IPS-18c (cell line): ENCODE measurements around the gene LSP1.
"Not testable (repeated sequence)": the region's sequence is repeated elsewhere in the genome, so short reads cannot be mapped to it uniquely, and the experiment has no call there.

Source experiments
- H3K4me3 ChIP-seq: 2 replicates; pipeline ENCODE4 v1.7.0; 2013; ENCODE audit warnings: low read depth, mild to moderate bottlenecking, low read length, moderate library complexity; ENCODE audit not compliant: insufficient read depth
- H3K9me3 ChIP-seq: one replicate; pipeline ENCODE4 v1.6.1; 2013; ENCODE audit warnings: mild to moderate bottlenecking, low read length, moderate library complexity; ENCODE audit not compliant: control insufficient read depth, insufficient read depth

The LSP1 gene

GRCh38 chr11:1866226-1866625, 13.3 kb downstream of the LSP1 start:
- Histone ChIP-seq H3K4me3 (no peak overlapping the region), H3K9me3 (no peaks in the 10 kb centered on the region)

DNA sequence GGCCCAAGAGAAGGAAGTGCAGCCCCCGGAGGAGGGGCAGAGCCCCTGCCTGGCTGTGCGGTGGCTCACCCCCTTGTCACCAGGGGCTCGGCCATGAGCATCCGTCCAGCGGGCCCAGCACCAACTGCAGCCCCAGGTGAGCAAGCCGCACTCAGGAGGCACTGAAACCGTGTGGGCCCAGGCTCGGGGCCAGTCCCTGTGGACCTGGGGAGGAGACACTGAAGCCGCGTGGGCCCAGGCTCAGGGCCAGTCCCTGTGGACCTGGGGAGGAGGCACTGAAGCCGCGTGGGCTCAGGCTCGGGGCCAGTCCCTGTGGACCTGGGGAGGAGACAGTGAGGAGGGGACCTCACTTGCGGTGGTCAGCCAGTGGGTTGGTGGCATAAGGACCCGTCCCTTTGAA, 13.9 kb downstream of the LSP1 start:
- Histone ChIP-seq H3K4me3 (no peak overlapping the region), H3K9me3 (no peaks in the 10 kb centered on the region)

GRCh38 chr11:1867381-1867780, 14.5 kb downstream of the LSP1 start:
- Histone ChIP-seq H3K4me3 (no peak overlapping the region), H3K9me3 (no peaks in the 10 kb centered on the region)

GRCh38 chr11:1868056-1868635, 15.3 kb downstream of the LSP1 start:
- H3K9me3 ChIP-seq, result no peaks in the 10 kb centered on the region
- no peak overlapping the region for H3K4me3 ChIP-seq

DNA sequence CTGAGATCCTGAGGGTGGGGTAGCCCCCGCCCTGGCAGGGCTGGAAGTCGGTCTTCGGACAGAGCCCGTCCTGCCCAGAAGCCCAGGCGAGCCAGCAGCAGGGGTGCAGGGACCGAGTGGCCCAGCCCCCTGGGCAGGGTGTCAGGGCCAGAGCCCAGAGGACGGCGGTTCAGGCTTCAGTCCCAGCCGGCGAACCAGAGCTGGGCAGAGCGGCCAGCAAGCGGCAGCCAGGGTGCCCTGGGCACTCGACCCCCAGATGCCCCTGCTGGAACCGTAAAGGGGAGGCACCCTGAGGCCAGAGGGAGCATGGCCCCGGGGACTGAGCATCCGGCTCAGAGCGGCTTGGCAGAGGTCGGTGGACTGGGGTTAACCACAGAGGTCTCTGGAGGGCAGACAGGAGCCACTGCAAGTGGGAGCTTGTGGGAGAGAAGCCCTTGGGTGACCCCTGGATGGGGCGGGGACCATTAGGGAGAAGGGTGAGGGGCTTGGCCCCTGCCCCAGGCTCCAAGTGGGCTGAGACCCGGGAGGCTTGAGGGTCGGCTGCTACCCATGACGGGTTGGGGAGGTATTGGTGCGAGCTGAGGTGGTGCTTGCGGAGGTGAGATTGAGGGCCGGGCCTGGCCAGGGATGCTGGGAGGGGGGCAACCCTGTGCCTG, 15.9 kb downstream of the LSP1 start:
- no peak overlapping the region for H3K4me3 ChIP-seq
- H3K9me3 ChIP-seq, result no peaks in the 10 kb centered on the region

- H3K4me3 ChIP-seq, result no peak overlapping the region
- no peaks in the 10 kb centered on the region for H3K9me3 ChIP-seq
Measured at GRCh38 chr11:1869427-1870325, 16.8 kb downstream of the LSP1 start.

GRCh38 chr11:1870326-1870696, 17.4 kb downstream of the LSP1 start:
- Histone ChIP-seq H3K4me3 (no peak overlapping the region), H3K9me3 (no peaks in the 10 kb centered on the region)

DNA sequence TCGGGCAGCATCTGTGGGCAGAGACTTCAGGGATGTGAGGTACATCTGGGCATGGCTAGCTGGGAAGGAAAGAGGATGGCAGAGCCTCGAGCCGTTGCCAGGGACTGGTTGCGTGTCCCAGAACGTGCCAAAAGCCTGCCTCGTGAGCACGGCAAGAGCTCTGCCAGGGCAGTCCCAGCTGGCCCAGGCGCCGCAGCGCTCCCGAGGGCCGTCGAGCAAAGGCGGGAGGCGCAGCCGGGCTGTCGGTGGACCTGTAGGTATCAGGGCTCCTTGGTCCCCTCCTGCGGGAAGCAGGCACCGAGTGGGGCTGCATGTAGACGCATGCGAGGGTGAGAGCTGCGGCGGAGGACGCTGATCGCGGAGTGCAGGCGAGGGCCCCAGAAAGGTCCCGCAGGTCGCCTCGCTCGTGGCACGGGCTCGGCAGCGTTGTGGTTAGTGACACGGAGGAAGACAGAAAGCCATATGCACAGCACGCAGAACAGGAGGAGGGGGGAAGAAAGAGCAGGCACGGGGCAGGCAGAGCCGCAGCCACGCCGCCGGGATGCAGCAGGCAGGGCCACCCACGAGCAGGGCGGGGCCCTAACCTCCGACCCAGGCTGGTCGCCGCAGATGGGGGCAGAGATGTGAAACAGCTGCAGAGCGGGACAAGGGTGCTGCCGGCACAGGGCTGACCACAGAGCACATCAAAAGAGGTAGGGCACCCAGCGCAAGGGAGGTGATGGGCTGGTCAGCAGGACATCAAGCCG, 18.0 kb downstream of the LSP1 start:
- no peaks in the 10 kb centered on the region for H3K9me3 ChIP-seq
- H3K4me3 ChIP-seq, result no peak overlapping the region

DNA sequence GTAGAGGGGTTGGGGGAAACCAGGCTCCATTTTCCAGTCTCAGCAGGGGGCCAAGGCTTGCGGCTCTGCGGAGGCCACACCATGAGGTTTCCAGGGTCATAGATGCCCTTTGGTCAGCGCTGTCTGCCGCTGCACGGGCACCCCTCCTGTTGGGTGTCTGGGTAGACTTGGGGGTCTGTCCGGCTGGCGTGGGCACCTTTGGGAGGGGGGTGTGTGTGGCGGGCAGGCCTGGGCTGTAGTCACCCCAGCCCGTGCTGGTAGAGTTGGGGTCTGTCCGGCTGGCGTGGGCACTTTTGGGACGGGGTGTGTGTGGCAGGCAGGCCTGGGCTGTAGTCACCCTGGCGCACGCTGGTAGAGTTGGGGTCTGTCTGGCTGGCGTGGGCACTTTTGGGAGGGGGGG, 18.6 kb downstream of the LSP1 start:
- Histone ChIP-seq H3K4me3 (no peak overlapping the region), H3K9me3 (no peaks in the 10 kb centered on the region)

- Histone ChIP-seq H3K4me3 (no peak overlapping the region), H3K9me3 (no peaks in the 10 kb centered on the region)
Measured at GRCh38 chr11:1872267-1872985, 19.5 kb downstream of the LSP1 start.

DNA sequence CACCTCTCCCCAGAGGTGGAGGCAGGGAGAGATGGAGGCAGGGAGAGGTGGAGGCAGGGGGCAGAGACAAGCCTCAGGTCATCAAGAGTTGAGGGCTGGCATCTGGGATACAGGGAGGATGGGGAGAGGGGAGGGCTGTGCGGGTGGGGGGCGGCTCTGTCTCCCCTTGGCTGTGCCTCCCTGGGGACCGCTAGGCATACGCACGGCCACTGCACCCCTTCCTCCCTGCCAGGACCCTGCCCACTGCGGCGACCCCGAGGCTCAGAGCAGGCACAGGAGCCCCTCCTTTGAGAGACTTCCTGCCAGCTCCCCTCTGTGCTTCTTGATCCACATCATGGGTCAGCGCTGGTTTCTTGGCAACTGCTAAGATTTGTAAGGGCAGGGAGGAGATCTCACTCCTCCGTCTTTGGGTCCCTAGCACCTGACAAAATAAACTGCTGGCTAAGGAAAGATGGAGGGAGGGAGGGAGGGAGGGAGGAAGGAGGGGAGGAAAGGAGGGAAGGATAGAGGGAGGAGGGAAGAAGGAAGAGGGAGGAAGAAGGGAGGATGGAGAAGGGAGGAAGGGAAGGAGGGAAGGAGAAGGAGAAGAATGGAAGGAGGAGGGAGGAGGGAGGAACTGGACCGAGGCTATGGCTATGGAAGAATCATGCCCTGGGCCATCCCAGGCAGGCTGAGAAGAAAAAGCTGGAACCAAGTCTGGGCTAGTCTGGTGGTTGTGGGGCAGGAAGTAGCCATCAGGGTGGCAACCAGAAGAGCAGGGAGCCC, 20.3 kb downstream of the LSP1 start:
- Histone ChIP-seq H3K9me3 (no peaks in the 10 kb centered on the region), H3K4me3 (no peak overlapping the region)

- H3K9me3 ChIP-seq, H3K4me3 ChIP-seq: not testable (repeated sequence)
Measured at GRCh38 chr11:1873813-1874150, 20.9 kb downstream of the LSP1 start.

DNA sequence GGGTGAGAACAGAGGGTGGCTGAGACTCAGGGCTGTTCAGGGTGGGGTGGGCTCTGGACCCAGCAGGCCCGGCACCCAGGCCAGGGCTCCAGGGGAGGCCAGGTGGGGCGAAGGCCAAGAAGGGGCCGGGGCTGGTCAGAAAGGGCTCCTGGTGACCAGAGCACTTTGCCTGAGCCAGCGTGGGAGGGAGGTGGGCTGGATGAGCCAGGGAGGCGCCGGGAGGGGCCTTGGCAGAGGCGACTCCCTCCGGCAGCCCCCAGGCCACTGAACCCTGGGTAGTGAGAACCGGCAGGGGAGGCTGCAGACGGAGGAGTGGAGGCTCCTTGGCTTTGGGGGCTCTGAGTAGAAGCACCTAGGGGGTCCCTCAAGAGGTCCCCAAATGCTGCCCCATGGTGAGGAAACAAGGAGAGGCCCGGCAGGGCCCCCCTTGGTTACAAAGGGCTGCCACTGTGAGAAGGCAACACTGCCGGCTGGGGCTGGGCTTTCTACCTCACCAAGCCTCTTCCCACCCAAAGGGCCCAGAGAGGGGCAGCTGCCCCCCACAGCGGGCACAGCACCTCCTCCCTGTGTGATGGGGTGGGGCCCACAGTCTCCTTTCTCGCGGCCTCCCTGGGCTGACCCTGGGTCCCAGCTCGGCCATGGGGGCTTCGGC, 21.7 kb downstream of the LSP1 start:
- H3K9me3 ChIP-seq, H3K4me3 ChIP-seq: not testable (repeated sequence)

- Histone ChIP-seq H3K4me3 (no peak overlapping the region), H3K9me3 (no peaks in the 10 kb centered on the region)
Measured at GRCh38 chr11:1875093-1875850, 22.4 kb downstream of the LSP1 start.

DNA sequence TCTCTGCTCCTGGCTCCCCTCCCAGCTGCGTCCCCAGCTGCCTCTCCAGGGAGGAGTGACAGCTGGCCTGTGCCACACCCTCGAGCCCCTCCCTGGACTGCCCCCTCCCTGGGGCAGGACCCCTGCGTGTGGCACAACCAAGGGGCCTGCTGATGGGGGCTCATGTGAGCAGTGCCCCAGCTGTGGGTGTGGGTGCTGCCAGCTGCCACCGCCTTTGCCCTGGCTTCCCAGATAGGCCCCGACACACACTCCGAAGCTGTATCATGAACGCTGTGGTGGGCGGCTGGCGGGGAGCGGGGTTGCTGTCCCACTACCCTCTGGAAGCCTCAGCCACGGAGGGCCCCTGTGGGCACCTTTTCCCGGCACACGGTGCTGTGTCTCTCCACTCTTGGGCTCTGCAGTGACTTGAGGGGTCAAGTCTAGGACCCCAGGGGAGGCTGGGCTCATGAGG, 23.0 kb downstream of the LSP1 start:
- not testable (repeated sequence) for H3K4me3 ChIP-seq, H3K9me3 ChIP-seq
